Adrenal gland (tissue), 12 donors: Measurements from ENCODE around the gene PANK2. TPM values are rescaled to one million over a fixed set of nuclear protein-coding genes. Genes with fewer than 3 reads are reported as not detected.

Experiments used
- DNase-seq, 7 donors: peaks; one replicate each; pipeline ENCODE4 v3.0.0-alpha.2; 2019 to 2020
- H3K27ac ChIP-seq, 5 donors: fragments of 200-600 bp; sonication (generic) in 4 of 5; 1 replicate in 3 of 5; 2 replicates in 2 of 5; pipeline versions ENCODE4 v1.5.1 to v1.8.0; 2016 to 2020; ENCODE audit warnings: mild to moderate bottlenecking in 1 of 5
- H3K27me3 ChIP-seq: fragments of 200-600 bp; 2 replicates; pipeline ENCODE4 v1.8.0; 2021
- H3K36me3 ChIP-seq, 2 donors: fragments of 200-600 bp; replicated peaks in 1 of 2; 1 replicate in 1 of 2; 2 replicates in 1 of 2; pipeline versions ENCODE4 v1.5.1 to v1.8.0; 2018 to 2022
- H3K4me1 ChIP-seq, 2 donors: fragments of 200-600 bp; replicated peaks in 1 of 2; 1 replicate in 1 of 2; 2 replicates in 1 of 2; pipeline versions ENCODE4 v1.5.1 to v1.8.0; 2018 to 2021
- H3K4me3 ChIP-seq, 4 donors: fragments of 200-600 bp; sonication (generic) in 3 of 4; one replicate each; pipeline ENCODE4 v1.5.1; 2016 to 2018
- H3K9me3 ChIP-seq, 3 donors: fragments of 200-600 bp; sonication (generic) in 1 of 3; replicated peaks in 1 of 3; 1 replicate in 2 of 3; 2 replicates in 1 of 3; pipeline versions ENCODE4 v1.5.1 to v1.8.0; 2016 to 2021
- CTCF ChIP-seq, 6 experiments: fragments of 450-650 bp in 4 of 6; fragments of 200-600 bp in 2 of 6; sonication (generic) in 1 of 6; IDR thresholded peaks; 1 replicate in 5 of 6; 2 replicates in 1 of 6; pipeline versions ENCODE4 v1.5.1 to v1.8.0; 2016 to 2021; ENCODE audit warnings: antibody characterized with exemption in 6 of 6, mild to moderate bottlenecking in 2 of 6, moderate library complexity in 1 of 6
- POLR2A ChIP-seq, 2 donors: fragments of 450-650 bp; IDR thresholded peaks; one replicate each; pipeline ENCODE4 v1.6.1; 2017; ENCODE audit warnings: antibody characterized with exemption in 2 of 2, mild to moderate bottlenecking in 2 of 2, moderate library complexity in 1 of 2
- WGBS, 4 donors: extraction: QIAGEN DNeasy Blood & Tissue Kit in 2 of 4; methylation state at CpG; one replicate each; pipeline versions ENCODE4 v1.1.5 to v1.1.7; 2013 to 2017; 5-methylcytosine and 5-hydroxymethylcytosine counted together
- intact Hi-C, 2 donors: fragments of 100-400 bp; cut with DNase I; formaldehyde crosslinking; loops; one replicate each; pipeline versions ENCODE4 v1.14.1 to v1.15.0; 2022 to 2023
- polyA plus RNA-seq, 3 donors: library from polyadenylated mRNA; stranded (reverse); fragments of 200-250 nt in 2 of 3; fragments of 350-450 nt in 1 of 3; fragmentation: Illumina TruSeq in 1 of 3; extraction: RNeasy Lipid Tissue Mini Kit (QIAGEN cat#74804) in 1 of 3; gene quantifications; one replicate each; pipeline ENCODE4 v1.2.3, GENCODE V29; 2013 to 2014
- total RNA-seq, 9 donors: library from RNA; depleted of rRNA in 4 of 9; stranded (reverse); fragments of >200 nt in 4 of 9; fragments of 120-200 nt in 1 of 9; fragmentation: NEBNext Ultra II Directional in 1 of 9; extraction: Animal tissue kit (Norgen Biotek cat#: 25700) in 1 of 9; gene quantifications; one replicate each; pipeline versions ENCODE4 v1.1.0 to v1.2.4, GENCODE V29; 2013 to 2023
- donor health status: healthy with polysubstance abuse.
- donor health status: Bipolar disorder and iron deficiency.
- donor health status: DM: yes; HTN: yes; CAD: no.
- donor health status: DM: no; HTN: no; CAD: no.
- donor health status: DM: no; HTN: no; CAD: no.
- donor health status: DM: yes; HTN: yes; CAD: no.

The PANK2 gene
- total and polyA plus RNA-seq, 12 donors: 32.5 to 70.1 (median 46.9) TPM

- 93 to 100% (median 96%) methylated on average over 2 of the region's 2 CpGs for WGBS, 4 donors
- DNase-seq: no peak
- peaks cover 0 to 62% of the 10 kb centered on the region in 2 donors for H3K36me3 ChIP-seq
- intact Hi-C loops: no loop called here
- H3K4me1 ChIP-seq: peaks cover 2 to 5% of the 10 kb centered on the region in 2 donors
- H3K4me3 ChIP-seq: no peak overlapping the region
- no peaks in the 10 kb centered on the region for H3K9me3 ChIP-seq
- no peak for TF ChIP-seq POLR2A (IDR thresholded peaks at IDR 0.05)
- TF ChIP-seq CTCF (IDR thresholded peaks at IDR 0.05): no peak
- H3K27ac ChIP-seq: no peak overlapping the region
- H3K27me3 ChIP-seq: no peaks in the 10 kb centered on the region
These were observed 25.3 kb downstream of the PANK2 start for GRCh38 chr20:3914446-3914845.

GRCh38 chr20:3915691-3916090 is 26.5 kb downstream of the PANK2 start:
- DNase-seq: no peak
- no peaks in the 10 kb centered on the region for H3K27me3 ChIP-seq
- peak overlapping the region in 1 of 5 donors; percentile 41 for H3K27ac ChIP-seq
- 38 to 57% (median 50%) methylated on average over 2 of the region's 2 CpGs for WGBS, 4 donors
- no peaks in the 10 kb centered on the region for H3K9me3 ChIP-seq
- H3K36me3 ChIP-seq: peaks cover 0 to 61% of the 10 kb centered on the region in 2 donors
- H3K4me1 ChIP-seq: peaks cover 3 to 4% of the 10 kb centered on the region in 2 donors
- no peak overlapping the region for H3K4me3 ChIP-seq
- TF ChIP-seq CTCF (IDR thresholded peaks at IDR 0.05) (no peak), POLR2A (IDR thresholded peaks at IDR 0.05) (no peak)
- intact Hi-C loops: no loop called here

- Histone ChIP-seq H3K9me3 (no peaks in the 10 kb centered on the region), H3K36me3 (peaks cover 0 to 57% of the 10 kb centered on the region in 2 donors), H3K4me3 (no peak overlapping the region), H3K27me3 (no peaks in the 10 kb centered on the region), H3K4me1 (peaks cover 3 to 4% of the 10 kb centered on the region in 2 donors), H3K27ac (no peak overlapping the region)
- 59 to 70% (median 68%) methylated on average over 2 of the region's 2 CpGs for WGBS, 4 donors
- intact Hi-C loops: no loop called here
- TF ChIP-seq POLR2A (IDR thresholded peaks at IDR 0.05) (no peak), CTCF (IDR thresholded peaks at IDR 0.05) (no peak)
- no peak for DNase-seq
These were observed 27.2 kb downstream of the PANK2 start for GRCh38 chr20:3916364-3916763.

- no peak for DNase-seq
- intact Hi-C loops: no loop called here
- H3K9me3 ChIP-seq: no peaks in the 10 kb centered on the region
- TF ChIP-seq POLR2A (IDR thresholded peaks at IDR 0.05) (no peak), CTCF (IDR thresholded peaks at IDR 0.05) (no peak)
- H3K4me3 ChIP-seq: no peak overlapping the region
- H3K27me3 ChIP-seq: no peaks in the 10 kb centered on the region
- H3K27ac ChIP-seq: no peak overlapping the region
- H3K4me1 ChIP-seq: peaks cover 13 to 16% of the 10 kb centered on the region in 2 donors
- WGBS, 4 donors: 91 to 97% (median 93%) methylated on average over 1 of the region's 1 CpG
- peaks cover 0 to 62% of the 10 kb centered on the region in 2 donors for H3K36me3 ChIP-seq
These were observed 30.2 kb downstream of the PANK2 start for GRCh38 chr20:3919352-3919751.
